HEK293T (cell line): ENCODE measurements around the gene HOXC5.

Experiments used
- ARNT ChIP-seq: fragments of 450-650 bp; IDR thresholded peaks from 2 replicates; pipeline ENCODE4 v1.6.1; 2017; ENCODE audit warnings: mild to moderate bottlenecking
- BHLHE40 ChIP-seq: fragments of 450-650 bp; IDR thresholded peaks from 2 replicates; pipeline ENCODE4 v1.6.1; 2016; ENCODE audit warnings: mild to moderate bottlenecking, moderate library complexity, borderline replicate concordance
- CTBP1 ChIP-seq: fragments of 450-650 bp; IDR thresholded peaks from 2 replicates; pipeline ENCODE4 v1.6.1; 2016; ENCODE audit warnings: borderline replicate concordance
- ELF4 ChIP-seq: fragments of 450-650 bp; IDR thresholded peaks from 2 replicates; pipeline ENCODE4 v1.6.1; 2017; ENCODE audit warnings: antibody characterized with exemption
- FOXA1 ChIP-seq: fragments of 450-650 bp; IDR thresholded peaks from 2 replicates; pipeline ENCODE4 v1.6.1; 2016; ENCODE audit warnings: mild to moderate bottlenecking
- FOXM1 ChIP-seq: fragments of 450-650 bp; IDR thresholded peaks from 2 replicates; pipeline ENCODE4 v1.6.1; 2017; ENCODE audit warnings: mild to moderate bottlenecking, borderline replicate concordance
- HDGF ChIP-seq: fragments of 450-650 bp; IDR thresholded peaks from 2 replicates; pipeline ENCODE4 v1.6.1; 2017; ENCODE audit warnings: antibody characterized with exemption, borderline replicate concordance
- L3MBTL2 ChIP-seq: fragments of 450-650 bp; conservative IDR thresholded peaks from 2 replicates; pipeline ENCODE4 v1.6.1; 2016; ENCODE audit warnings: mild to moderate bottlenecking
- LEF1 ChIP-seq: fragments of 450-650 bp; IDR thresholded peaks from 2 replicates; pipeline ENCODE4 v1.6.1; 2017; ENCODE audit warnings: mild to moderate bottlenecking, borderline replicate concordance
- NFRKB ChIP-seq: fragments of 450-650 bp; IDR thresholded peaks from 2 replicates; pipeline ENCODE4 v1.6.1; 2016; ENCODE audit warnings: mild to moderate bottlenecking, moderate library complexity
- PKNOX1 ChIP-seq: fragments of 450-650 bp; IDR thresholded peaks from 2 replicates; pipeline ENCODE4 v1.6.1; 2016
- SP1 ChIP-seq: fragments of 450-650 bp; IDR thresholded peaks from 2 replicates; pipeline ENCODE4 v1.6.1; 2017
- SUZ12 ChIP-seq: fragments of 450-650 bp; IDR thresholded peaks from 2 replicates; pipeline ENCODE4 v1.6.1; 2016; ENCODE audit warnings: mild to moderate bottlenecking
- ZNF384 ChIP-seq: fragments of 450-650 bp; IDR thresholded peaks from 2 replicates; pipeline ENCODE4 v1.6.1; 2016

- TF ChIP-seq SP1 (no peak), BHLHE40 (no peak), LEF1 (no peak), ELF4 (no peak), SUZ12 (no peak), CTBP1 (no peak), L3MBTL2 (no peak; the same call in 1 of the 2 replicates), FOXM1 (no peak), ZNF384 (no peak), ARNT (no peak), HDGF (no peak), NFRKB (no peak), FOXA1 (no peak), PKNOX1 (no peak)
Observed at GRCh38 chr12:54000116-54001114, 32.4 kb upstream of the HOXC5 start, which contains the start of gene HOXC9.
